CD8-positive, alpha-beta memory T cell (primary cell): ENCODE data around the gene AGMO. TPM values are rescaled to one million over a fixed set of nuclear protein-coding genes. Genes with fewer than 3 reads are reported as not detected.
"Not testable (repeated sequence)": the region's sequence is repeated elsewhere in the genome, so short reads cannot be mapped to it uniquely, and the experiment has no call there.

Experiments
- CTCF ChIA-PET: fragments of 350-600 bp; sonication (Branson Sonifier 250); formaldehyde crosslinking; loops from one replicate; lab custom pipeline; 2021; ENCODE audit warnings: antibody characterized with exemption; lab: Charles Lee
- POLR2A ChIA-PET: fragments of 350-600 bp; sonication (Branson Sonifier 250); formaldehyde crosslinking; loops from one replicate; lab custom pipeline; 2021; ENCODE audit warnings: antibody characterized with exemption; lab: Charles Lee
- DNase-seq, 5 donors: peaks; one replicate each; pipeline versions ENCODE4 v3.0.0 to v3.0.0-alpha.2; 2020 to 2022; ENCODE audit warnings: mixed read lengths in 1 of 5
- H3K27ac ChIP-seq: one replicate; pipeline ENCODE4 v1.7.0; 2013; ENCODE audit warnings: low read depth, mild to moderate bottlenecking, low read length, moderate library complexity
- H3K27me3 ChIP-seq: 2 replicates; pipeline ENCODE4 v1.7.0; 2013; ENCODE audit warnings: low read length, mild to moderate bottlenecking; ENCODE audit not compliant: insufficient read depth, poor library complexity, severe bottlenecking
- H3K36me3 ChIP-seq: 2 replicates; pipeline ENCODE4 v1.7.0; 2013; ENCODE audit warnings: mild to moderate bottlenecking, low read length, moderate library complexity; ENCODE audit not compliant: insufficient read depth
- H3K4me1 ChIP-seq: 2 replicates; pipeline ENCODE4 v1.7.0; 2013; ENCODE audit warnings: mild to moderate bottlenecking, low read length, moderate library complexity; ENCODE audit not compliant: insufficient read depth
- H3K4me3 ChIP-seq: 2 replicates; pipeline ENCODE4 v1.7.0; 2013; ENCODE audit warnings: mild to moderate bottlenecking, low read length
- H3K9me3 ChIP-seq: 2 replicates; pipeline ENCODE4 v1.7.0; 2013; ENCODE audit warnings: mild to moderate bottlenecking, low read length
- H3K27ac Mint-ChIP-seq, 8 donors: one replicate each; pipeline ENCODE4 v1.8.0; 2020 to 2021; ENCODE audit warnings: mixed read lengths in 8 of 8, mild to moderate bottlenecking in 6 of 8, inconsistent platforms in 3 of 8, moderate library complexity in 3 of 8
- H3K27me3 Mint-ChIP-seq, 2 donors: one replicate each; pipeline ENCODE4 v1.8.0; 2020 to 2021; ENCODE audit warnings: mixed read lengths in 2 of 2, mild to moderate bottlenecking in 1 of 2, moderate library complexity in 1 of 2
- H3K36me3 Mint-ChIP-seq, 3 donors: one replicate each; pipeline ENCODE4 v1.8.0; 2020 to 2021; ENCODE audit warnings: mixed read lengths in 3 of 3, inconsistent platforms in 1 of 3, mild to moderate bottlenecking in 1 of 3
- H3K4me1 Mint-ChIP-seq, 3 donors: one replicate each; pipeline ENCODE4 v1.8.0; 2020 to 2021; ENCODE audit warnings: mixed read lengths in 3 of 3, inconsistent platforms in 1 of 3, mild to moderate bottlenecking in 1 of 3
- H3K4me3 Mint-ChIP-seq, 7 donors: one replicate each; pipeline ENCODE4 v1.8.0; 2020 to 2021; ENCODE audit warnings: mixed read lengths in 7 of 7, mild to moderate bottlenecking in 6 of 7, moderate library complexity in 4 of 7, inconsistent platforms in 2 of 7
- H3K9me3 Mint-ChIP-seq, 5 donors: one replicate each; pipeline ENCODE4 v1.8.0; 2020 to 2022; ENCODE audit warnings: mixed read lengths in 5 of 5, mild to moderate bottlenecking in 3 of 5, moderate library complexity in 2 of 5, inconsistent platforms in 1 of 5
- polyA plus RNA-seq: library from polyadenylated mRNA; unstranded; fragments of 300-500 nt; fragmentation: Illumina TruSeq; gene quantifications from one replicate; pipeline ENCODE4 v1.2.3, GENCODE V29; 2021
- total RNA-seq, 2 experiments: library from RNA; stranded (reverse); gene quantifications; one replicate each; pipeline ENCODE4 v1.2.3, GENCODE V29; 2021

The AGMO gene
- total and polyA plus RNA-seq, 3 experiments from 2014 or later = not detected

DNA sequence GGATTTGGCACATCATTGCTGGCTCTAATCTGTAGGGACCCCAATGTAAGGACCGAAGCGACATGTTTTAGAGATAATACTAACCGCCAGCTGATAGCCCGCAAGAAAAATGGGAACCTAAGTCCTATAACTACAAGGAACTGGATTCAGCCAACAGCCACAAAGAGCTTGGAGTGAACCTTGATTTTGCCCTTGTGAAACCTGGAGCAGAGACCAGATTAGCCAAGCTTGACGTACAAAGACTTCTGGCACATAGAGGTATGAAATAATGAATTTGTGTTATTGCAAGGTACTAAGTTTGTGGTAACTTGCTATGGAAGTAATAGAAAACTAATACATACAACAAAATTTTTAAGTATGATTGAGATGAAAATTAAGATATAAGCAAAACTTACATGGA, 246.9 kb downstream of the AGMO start:
- Mint-ChIP-seq H3K4me1 (no peaks in the 10 kb centered on the region), H3K4me3 (no peak overlapping the region), H3K9me3 (peaks cover 3 to 12% (median 4%) of the 10 kb centered on the region in 5 donors), H3K36me3 (no peaks in the 10 kb centered on the region), H3K27me3 (peaks cover 0 to 1% of the 10 kb centered on the region in 2 donors), H3K27ac (no peak overlapping the region)
- H3K9me3 ChIP-seq = no peaks in the 10 kb centered on the region
- ChIA-PET CTCF (no interaction called here), POLR2A (no interaction called here)
- H3K27ac ChIP-seq = no peak overlapping the region
- no peaks in the 10 kb centered on the region for H3K36me3 ChIP-seq
- no peaks in the 10 kb centered on the region for H3K27me3 ChIP-seq
- H3K4me3 ChIP-seq = no peak overlapping the region
- H3K4me1 ChIP-seq = no peaks in the 10 kb centered on the region
- DNase-seq = no peak

DNA sequence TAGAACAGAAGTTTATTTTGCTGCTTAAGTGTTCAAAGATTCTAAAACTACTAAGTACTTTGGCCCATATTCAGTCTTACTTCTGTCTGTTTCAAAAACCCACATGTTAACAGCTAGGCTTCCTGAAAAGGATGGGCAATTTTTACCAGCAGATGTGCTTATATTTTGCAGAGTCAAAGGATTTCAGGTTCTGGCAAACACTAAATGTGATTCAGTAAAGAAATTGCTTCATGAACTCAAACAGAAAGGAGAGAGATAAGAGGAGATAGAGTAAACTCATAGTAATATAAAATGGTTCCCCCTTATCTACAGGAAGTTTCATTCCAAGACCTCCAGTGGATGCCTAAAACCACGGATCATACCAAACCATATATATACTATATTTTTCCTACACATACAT, 248.5 kb downstream of the AGMO start:
- Mint-ChIP-seq H3K36me3 (no peaks in the 10 kb centered on the region), H3K27me3 (peaks cover 0 to 1% of the 10 kb centered on the region in 2 donors), H3K27ac (no peak overlapping the region), H3K4me1 (no peaks in the 10 kb centered on the region), H3K9me3 (peaks cover 0 to 12% (median 4%) of the 10 kb centered on the region in 5 donors), H3K4me3 (no peak overlapping the region)
- Histone ChIP-seq H3K27me3 (no peaks in the 10 kb centered on the region), H3K9me3 (peaks cover 6% of the 10 kb centered on the region), H3K4me1 (no peaks in the 10 kb centered on the region), H3K27ac (no peak overlapping the region), H3K4me3 (no peak overlapping the region), H3K36me3 (no peaks in the 10 kb centered on the region)
- ChIA-PET POLR2A (no interaction called here), CTCF (no interaction called here)
- DNase-seq = no peak

- H3K36me3 ChIP-seq = no peaks in the 10 kb centered on the region
These were observed 251.9 kb downstream of the AGMO start for GRCh38 chr7:15309872-15310271.

DNA sequence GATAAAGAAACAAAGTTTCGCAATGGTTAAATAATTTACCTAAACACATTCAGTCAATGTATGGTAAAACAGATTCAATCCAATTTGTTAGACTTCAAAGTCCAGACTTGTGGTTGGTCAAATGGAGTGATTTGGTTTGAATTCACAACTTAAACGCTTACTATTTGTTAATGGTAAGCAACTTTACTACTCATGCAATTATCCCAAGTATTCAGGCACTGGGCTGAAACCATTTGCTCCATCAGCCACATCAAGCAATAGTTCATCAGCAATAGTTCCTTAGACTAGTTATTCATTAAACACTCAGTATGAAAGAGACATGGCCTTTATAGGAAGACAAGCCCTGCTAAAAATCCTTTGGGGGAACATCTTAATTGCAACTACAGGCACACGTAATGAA, 253.0 kb downstream of the AGMO start:
- POLR2A ChIA-PET = no interaction called here
- H3K4me3 Mint-ChIP-seq = no peak overlapping the region
- H3K27ac ChIP-seq = no peak overlapping the region

More at GRCh38 chr7:15309872-15310271, 251.9 kb downstream of the AGMO start:
- peaks cover 6% of the 10 kb centered on the region for H3K9me3 ChIP-seq
- H3K4me1 Mint-ChIP-seq = no peaks in the 10 kb centered on the region
- POLR2A ChIA-PET = no interaction called here
- H3K4me1 ChIP-seq = no peaks in the 10 kb centered on the region
- H3K36me3 Mint-ChIP-seq = no peaks in the 10 kb centered on the region
- no peak overlapping the region for H3K4me3 Mint-ChIP-seq
- DNase-seq = no peak
- no peak overlapping the region for H3K4me3 ChIP-seq
- CTCF ChIA-PET = no interaction called here
- H3K27me3 Mint-ChIP-seq = peaks cover 0 to 1% of the 10 kb centered on the region in 2 donors
- H3K27ac Mint-ChIP-seq = no peak overlapping the region
- H3K27me3 ChIP-seq = no peaks in the 10 kb centered on the region
- peaks cover 0 to 12% (median 3%) of the 10 kb centered on the region in 5 donors for H3K9me3 Mint-ChIP-seq
- no peak overlapping the region for H3K27ac ChIP-seq

GRCh38 chr7:15306296-15306695, 255.5 kb downstream of the AGMO start:
- H3K4me1 ChIP-seq = no peaks in the 10 kb centered on the region
- H3K27me3 ChIP-seq = no peaks in the 10 kb centered on the region
- Mint-ChIP-seq H3K27ac (no peak overlapping the region), H3K4me1 (no peaks in the 10 kb centered on the region), H3K36me3 (no peaks in the 10 kb centered on the region), H3K4me3 (no peak overlapping the region), H3K9me3 (peaks cover 0 to 6% (median 0%) of the 10 kb centered on the region in 5 donors), H3K27me3 (no peaks in the 10 kb centered on the region)
- CTCF ChIA-PET = no interaction called here
- peaks cover 6% of the 10 kb centered on the region for H3K9me3 ChIP-seq
- DNase-seq = no peak
- no peaks in the 10 kb centered on the region for H3K36me3 ChIP-seq
- no peak overlapping the region for H3K27ac ChIP-seq
- POLR2A ChIA-PET = no interaction called here
- no peak overlapping the region for H3K4me3 ChIP-seq

More for the DNA sequence above, 253.0 kb downstream of the AGMO start:
- Histone ChIP-seq H3K4me1 (no peaks in the 10 kb centered on the region), H3K9me3 (peaks cover 6% of the 10 kb centered on the region), H3K27me3 (no peaks in the 10 kb centered on the region), H3K4me3 (no peak overlapping the region), H3K36me3 (no peaks in the 10 kb centered on the region)
- CTCF ChIA-PET = no interaction called here
- Mint-ChIP-seq H3K27ac (no peak overlapping the region), H3K4me1 (no peaks in the 10 kb centered on the region), H3K36me3 (no peaks in the 10 kb centered on the region), H3K9me3 (peaks cover 0 to 10% (median 5%) of the 10 kb centered on the region in 5 donors), H3K27me3 (peaks cover 0 to 1% of the 10 kb centered on the region in 2 donors)
- no peak for DNase-seq

DNA sequence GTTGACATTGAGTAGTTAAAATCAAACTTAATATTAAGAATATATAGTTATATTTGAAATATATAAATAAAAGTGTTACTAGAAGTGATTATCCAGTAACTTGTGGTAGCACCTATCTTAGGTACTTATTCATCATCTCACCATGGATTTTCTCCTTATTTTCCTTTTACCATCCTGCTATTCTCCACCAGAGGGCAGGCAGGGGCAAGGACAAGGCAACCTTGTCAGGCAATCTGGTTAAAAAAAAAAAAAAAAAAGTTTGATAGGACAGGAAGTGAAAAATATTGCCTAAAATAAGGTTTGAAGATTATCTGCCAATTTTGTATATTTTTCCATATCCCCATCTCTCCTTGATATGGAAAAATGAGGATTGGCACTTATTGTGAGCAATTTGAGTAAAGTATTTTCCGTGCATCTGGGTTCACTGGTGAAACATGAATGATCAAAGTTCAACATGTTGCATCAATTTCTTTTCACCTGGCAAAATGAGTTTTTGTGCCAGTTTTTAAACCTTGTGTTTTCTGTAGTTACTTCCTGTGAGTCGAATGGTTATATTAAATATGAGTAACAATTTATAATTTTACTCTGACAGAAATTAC, 256.7 kb downstream of the AGMO start:
- H3K9me3 ChIP-seq = peaks cover 6% of the 10 kb centered on the region
- POLR2A ChIA-PET = no interaction called here
- no peaks in the 10 kb centered on the region for H3K36me3 Mint-ChIP-seq

GRCh38 chr7:15303357-15303756, 258.5 kb downstream of the AGMO start:
- no peak for DNase-seq
- Mint-ChIP-seq H3K27me3 (no peaks in the 10 kb centered on the region), H3K36me3 (no peaks in the 10 kb centered on the region), H3K9me3 (peaks cover 0 to 3% (median 2%) of the 10 kb centered on the region in 5 donors), H3K27ac (no peak overlapping the region), H3K4me3 (no peak overlapping the region), H3K4me1 (no peaks in the 10 kb centered on the region)
- Histone ChIP-seq H3K36me3 (no peaks in the 10 kb centered on the region), H3K27ac (no peak overlapping the region), H3K27me3 (no peaks in the 10 kb centered on the region), H3K9me3 (no peaks in the 10 kb centered on the region), H3K4me1 (no peaks in the 10 kb centered on the region), H3K4me3 (no peak overlapping the region)
- CTCF ChIA-PET = no interaction called here
- POLR2A ChIA-PET = no interaction called here

More for the DNA sequence above, 256.7 kb downstream of the AGMO start:
- Mint-ChIP-seq H3K9me3 (peaks cover 0 to 3% (median 0%) of the 10 kb centered on the region in 5 donors), H3K4me3 (no peak overlapping the region), H3K27me3 (no peaks in the 10 kb centered on the region), H3K27ac (no peak overlapping the region), H3K4me1 (no peaks in the 10 kb centered on the region)
- Histone ChIP-seq H3K4me3 (no peak overlapping the region), H3K27ac (no peak overlapping the region), H3K27me3 (no peaks in the 10 kb centered on the region), H3K36me3 (no peaks in the 10 kb centered on the region), H3K4me1 (no peaks in the 10 kb centered on the region)
- CTCF ChIA-PET = no interaction called here
- DNase-seq = no peak

- H3K9me3 Mint-ChIP-seq, H3K27ac Mint-ChIP-seq, CTCF ChIA-PET, H3K4me1 Mint-ChIP-seq, H3K4me1 ChIP-seq, DNase-seq, H3K27ac ChIP-seq, H3K27me3 Mint-ChIP-seq, H3K27me3 ChIP-seq, H3K4me3 Mint-ChIP-seq, H3K36me3 ChIP-seq, POLR2A ChIA-PET, H3K4me3 ChIP-seq, H3K36me3 Mint-ChIP-seq, H3K9me3 ChIP-seq: not testable (repeated sequence)
These were observed 260.8 kb downstream of the AGMO start for GRCh38 chr7:15300986-15301385.
